NCI-H187 (cell line): ENCODE data around the gene PLOD2.

Experiments
- DNase-seq, 2 experiments: peaks; one replicate each; lab custom pipeline; 2025; lab: John Stamatoyannopoulos, UW

The PLOD2 gene

DNA sequence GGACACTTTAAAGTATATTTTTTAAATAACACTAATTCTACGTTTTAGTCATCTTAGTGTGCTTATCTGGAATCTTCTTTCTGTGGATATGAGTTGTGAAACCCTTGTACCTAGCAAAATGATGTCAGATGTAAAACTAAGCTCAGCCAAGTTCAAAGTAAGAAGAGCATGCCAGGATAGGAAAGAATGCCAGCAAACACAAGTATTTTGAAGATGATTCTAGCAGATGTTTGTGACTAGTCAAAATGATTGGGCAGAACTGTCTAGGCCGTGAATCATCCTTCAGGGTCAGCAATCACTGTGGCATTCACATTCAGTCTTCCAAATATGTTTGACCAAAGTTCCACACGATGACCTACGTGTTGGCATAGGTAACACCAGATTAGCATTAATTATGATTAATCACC is 5.4 kb upstream of the PLOD2 start:
- DNase-seq = no peak

DNA sequence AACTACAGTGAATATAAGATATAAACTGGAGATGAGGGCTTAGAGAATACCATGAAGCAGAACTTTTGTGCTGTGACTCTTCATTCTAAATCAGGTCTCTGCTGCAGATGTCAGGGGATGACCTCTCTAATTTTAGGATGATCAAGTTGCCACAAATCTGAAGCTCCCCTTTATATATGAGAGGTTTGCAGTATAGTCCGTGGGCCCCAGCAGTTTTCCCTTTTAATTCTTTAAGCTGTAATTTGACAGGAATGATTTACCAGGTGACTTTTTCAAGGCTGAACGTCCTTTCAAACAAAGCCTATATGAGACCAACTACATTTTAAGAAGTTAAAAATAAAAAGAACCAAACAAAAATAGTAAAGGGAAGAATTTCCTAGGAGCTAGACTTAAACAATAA is 4.9 kb upstream of the PLOD2 start:
- DNase-seq = no peak

DNA sequence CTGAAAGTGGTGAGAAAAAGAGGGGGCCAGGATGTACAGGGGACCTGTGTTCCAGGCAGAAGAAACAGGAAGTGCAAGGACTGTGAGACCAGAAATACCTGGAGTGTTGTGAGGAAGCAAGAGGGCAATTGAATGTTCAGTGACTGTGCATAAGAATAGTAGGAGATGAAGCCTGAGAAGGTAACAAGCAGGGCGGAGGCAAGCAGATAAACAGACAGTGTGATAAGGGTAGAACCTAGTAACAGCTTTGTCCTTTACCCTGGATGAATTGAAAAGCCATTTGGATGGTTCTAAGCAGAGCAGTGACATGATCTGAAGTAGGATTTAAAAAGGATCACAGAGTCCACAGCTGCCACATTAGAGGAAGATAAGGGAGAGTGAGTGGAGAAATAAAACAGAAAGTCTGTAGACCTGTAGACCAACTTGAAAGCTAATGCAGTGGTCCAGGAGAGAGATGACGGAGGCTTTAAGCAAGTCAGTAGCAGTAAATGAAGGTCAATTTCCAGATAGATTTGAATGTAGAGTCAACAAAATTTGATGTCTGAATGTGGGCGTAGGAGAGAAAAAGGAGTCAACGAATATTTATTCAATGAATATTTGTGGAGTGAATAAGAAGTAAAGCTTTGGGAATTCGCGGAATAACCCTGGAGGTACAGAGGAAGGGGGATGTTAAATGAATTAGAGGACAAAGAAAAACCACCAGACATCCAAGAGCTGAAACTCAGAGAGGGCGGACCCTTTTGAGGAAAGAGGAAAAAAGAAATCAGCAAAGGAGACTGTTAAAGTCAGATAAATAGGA is 4.2 kb upstream of the PLOD2 start:
- DNase-seq = no peak

DNA sequence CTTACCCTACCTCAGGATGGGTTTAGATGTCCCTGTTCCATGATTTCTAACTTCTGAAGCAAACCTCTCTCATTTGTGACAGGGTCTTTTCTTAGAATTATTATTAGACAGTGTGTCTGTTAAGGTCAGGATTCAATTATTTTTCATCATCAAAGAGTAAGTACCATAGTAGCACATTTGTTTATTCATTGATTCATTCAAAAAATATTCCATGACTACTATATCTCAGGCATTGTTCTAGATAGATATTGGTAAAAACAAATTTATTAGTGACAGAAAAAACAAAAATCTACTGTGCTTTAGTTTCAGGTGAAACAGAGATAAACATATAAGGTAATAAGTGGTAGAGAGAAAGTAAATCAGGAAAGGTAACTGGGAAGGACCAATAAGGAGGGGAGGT is 3.5 kb upstream of the PLOD2 start:
- DNase-seq = no peak

DNA sequence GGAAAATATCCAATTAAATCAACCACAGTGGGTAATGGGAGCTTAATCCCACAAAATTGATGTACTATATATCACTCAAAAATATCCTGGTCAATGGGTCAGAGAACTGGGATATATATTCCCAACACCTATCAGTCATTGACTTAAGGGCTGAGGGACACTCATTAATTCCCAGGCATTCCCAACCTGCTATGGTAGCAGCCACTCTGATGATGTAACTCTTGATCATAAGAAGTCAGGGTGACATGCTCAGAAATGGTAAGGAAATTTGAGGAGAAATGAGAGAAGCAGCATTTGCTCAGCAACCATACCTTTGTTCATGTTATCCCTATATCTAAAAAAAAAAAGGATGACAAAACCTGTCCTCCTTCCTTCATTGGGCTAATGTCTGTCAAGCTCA is 3.1 kb upstream of the PLOD2 start:
- no peak for DNase-seq

DNA sequence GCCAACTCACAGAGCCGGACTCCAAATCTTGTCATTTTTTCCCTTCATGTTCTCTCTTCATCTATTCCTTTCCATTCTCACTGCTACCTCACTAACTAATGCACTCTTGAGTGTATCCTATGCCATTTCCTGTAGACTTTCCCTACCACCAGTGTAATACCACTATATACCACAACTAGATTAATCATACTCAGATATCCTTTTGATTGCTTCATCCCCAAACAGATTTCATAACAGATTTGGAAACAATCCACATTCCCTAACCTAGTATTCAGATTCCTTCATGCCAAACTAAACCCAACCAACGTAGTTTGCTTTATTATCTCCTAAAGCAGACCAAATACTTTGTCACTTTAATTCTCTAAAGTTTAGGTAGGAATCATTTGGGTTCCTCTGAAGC is 2.6 kb upstream of the PLOD2 start:
- no peak for DNase-seq

DNA sequence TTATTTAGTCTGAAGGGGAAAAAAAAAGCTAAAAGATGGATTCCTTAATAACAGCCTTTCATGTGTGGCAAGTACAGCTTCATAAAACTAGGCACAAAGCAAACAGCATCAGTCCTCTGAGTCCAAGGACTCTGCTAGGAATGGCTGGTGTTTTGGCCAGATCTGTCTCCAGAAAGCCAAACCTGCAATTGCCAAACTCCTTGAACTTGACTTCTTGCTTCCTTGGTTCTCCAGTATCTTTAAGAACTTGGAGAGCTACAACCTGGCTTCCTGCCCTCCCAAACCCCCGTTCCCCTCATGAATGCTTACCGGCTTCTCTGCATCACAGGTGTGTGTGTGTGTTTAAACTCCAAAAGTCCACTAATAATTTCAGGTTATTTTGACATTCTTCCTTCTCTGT is 1.6 kb upstream of the PLOD2 start:
- DNase-seq = no peak

DNA sequence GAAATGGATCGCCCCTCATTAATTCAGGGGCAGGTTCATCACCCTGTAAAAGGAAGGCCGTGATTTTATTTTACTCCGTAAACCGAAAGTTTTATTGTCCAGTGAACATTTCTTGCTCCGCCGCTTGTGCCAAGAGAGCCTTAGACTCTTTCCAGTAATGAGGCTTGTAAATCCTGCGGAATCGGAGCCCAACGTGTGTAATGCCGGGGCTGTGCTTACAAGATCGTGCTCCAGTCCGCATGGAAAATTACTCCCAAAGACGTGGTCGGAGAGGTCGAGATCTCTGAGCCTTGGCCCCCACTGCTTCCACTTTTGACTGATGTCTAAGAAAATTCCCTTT is 649 bp upstream of the PLOD2 start:
- no peak for DNase-seq

DNA sequence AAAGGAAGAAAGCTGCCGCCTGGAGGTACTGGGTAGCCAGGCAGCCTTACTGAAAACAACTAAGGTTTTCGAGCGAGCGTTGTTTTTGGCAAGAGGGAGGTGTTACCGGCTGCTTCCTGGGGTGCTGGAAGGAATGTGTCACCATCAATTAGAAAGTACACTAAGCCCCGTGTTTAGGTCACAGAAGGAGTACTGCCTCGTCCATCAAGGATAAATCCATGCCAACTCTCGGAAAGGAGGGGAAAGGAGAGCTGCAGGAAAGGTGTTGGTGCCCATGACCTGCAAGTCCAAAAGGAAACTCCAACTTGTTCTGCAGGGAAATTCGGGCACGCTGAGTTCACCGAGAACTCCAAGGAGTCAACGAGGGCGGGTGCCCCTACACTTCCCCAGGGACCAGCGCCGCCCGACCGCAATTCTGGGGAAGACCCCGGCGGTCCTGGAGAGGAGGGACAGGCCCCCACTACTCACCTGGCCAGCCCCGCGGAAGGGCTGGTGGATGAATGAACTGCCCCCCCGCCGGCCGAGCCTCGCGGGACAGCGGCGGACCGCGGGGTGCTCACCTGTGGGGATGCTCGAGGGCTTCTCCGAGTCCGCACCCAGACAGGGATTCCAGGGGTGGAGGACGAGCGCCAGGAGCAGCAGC is 542 bp downstream of the PLOD2 start:
- DNase-seq = no peak

DNA sequence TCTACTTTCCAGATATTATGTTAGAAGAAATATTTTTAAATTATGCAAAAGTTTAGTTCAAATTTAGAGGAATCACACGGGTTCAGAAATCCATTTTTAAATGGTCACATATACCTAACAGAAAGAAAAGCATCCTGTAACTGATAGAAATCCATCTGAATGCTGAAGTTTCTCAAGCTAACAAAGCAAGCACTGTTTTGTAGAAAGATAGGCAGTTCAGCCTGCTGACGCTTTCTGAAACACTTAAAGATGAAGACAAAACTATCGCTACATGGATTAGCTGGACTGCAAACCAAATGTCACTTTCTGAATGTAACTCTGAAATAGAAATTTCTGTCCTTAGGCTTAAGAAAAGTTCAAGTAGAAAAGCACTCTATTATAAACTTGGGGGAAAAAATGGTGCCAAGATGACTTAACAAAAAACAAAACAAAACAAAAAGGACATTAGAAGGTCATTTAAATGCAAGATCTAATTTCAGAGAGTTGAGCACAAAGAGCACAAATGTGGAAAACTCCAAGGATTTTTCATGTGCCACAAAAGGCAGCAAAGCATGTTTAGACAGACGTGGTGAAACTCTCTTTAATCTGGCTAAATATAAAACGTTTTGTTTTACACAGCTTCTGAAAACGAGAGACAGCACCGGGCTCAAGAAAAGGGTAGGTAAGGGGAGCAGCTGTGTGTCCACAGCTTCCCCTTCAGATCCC is 1.2 kb downstream of the PLOD2 start:
- DNase-seq = no peak

DNA sequence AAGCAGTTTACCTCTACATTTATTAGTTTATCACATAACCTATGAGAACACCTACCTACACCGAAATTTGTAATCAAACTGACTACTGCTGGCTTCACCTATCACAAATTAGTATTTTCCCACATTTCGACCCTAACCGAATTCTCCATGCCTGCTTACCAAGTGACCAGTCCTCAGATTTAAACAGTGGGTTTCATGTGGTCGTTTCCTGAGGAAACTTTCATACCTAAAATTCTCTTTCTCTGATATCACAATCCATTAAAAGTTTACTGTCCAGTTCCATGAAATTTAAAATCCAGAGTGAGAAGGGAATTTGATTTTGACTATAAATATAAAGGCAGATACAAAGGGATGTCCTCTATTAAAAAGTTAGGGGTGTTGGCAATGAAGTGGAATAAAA is 1.9 kb downstream of the PLOD2 start:
- DNase-seq = no peak

DNA sequence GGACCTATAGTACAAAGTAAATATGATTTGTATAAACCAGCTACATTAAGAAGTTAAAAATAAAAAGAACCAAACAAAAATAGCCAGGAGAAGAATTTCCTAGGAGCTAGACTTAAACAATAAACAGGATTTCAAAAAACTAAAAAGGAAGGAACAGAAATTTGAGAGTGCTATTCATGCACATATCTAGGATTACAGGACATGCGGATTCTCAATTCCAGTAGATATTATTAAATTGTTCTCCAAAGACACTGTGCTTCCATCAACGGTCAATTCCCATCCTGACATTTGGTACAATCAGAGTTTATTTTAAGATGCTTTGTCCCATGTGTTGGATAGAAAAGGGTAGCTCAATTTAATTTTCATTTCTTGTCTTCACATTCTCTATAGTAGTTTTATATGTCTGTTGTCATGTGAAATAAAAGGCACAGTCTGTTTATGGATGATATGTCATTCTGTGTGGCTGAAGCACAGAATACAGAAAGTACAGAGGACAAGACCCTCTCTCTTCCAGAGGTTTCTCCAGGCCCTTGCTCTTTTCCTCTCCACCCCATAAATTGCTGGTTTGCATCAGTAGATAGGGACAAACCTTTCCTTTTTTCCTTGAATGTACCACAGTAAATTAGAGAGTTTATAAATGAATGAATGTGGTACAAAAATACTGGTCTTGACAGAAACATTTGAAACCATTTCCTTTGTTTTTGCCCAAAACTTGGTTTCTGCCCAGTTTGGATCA is 3.5 kb downstream of the PLOD2 start:
- no peak for DNase-seq

DNA sequence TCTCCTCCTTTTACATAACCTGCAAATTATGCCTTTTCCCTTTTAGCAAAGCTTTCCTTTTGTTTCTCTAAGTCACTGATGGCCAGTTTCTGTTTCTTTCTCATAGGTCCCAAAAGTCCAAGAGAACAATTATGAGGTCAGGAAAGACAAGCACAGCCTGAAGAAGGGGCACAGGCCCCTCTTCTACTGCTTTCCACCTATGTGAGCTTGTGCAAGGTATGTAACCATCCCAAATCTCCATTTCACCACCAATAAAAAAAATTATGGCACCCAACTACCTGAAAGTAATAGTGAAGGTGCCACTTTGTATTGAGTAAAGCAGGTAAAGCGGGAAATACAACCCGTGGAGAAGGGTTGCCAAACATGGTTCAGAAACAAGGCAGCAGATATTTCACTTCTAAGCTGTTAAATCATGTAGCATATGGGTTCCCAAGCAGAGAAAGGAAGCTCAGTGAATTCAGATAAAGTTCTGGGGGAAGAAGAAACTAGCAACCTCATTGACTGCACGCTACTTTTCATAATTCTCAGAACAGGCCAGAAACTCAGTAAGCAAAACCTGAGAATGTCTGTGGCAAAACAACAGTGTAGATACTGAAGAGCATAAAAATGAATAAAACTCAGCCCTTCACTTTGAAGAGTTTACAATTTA is 4.2 kb downstream of the PLOD2 start:
- no peak for DNase-seq

DNA sequence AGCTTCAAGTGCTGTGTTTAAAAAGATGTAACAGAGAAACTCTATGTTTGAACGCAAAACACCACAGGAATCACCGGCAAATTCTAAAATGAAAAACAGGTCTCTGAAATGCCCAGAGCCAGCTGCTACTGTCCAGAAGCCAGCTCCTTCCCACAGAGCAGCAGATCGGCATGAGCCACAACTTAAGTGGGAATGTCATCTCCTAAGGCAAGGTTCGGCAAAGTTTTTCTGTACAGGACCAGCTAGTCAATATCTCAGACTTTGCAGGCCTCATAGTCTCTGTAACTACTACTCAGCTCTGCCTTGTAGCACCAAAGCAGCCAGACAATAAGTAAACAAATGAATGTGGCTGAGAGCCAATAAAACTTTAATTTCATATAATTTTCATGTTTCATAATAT is 4.9 kb downstream of the PLOD2 start:
- DNase-seq = no peak

DNA sequence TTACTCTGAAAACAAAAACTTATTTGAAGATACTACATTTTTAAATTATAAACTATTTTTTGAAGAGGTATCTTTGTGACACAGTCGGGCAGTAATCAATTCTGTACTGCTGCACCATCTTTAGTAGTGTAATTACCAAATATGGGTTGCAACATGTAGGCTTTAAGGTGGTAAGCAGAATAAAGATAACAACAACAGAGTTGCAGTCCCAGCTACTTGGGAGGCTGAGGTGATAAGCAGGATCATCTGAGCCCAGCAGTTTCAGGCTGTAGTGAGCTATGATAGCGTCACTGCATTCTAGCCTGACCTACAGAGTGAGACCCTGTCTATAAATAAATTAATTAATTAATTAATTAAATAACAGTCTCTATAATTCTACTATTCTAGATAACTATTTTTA is 6.0 kb downstream of the PLOD2 start:
- no peak for DNase-seq

DNA sequence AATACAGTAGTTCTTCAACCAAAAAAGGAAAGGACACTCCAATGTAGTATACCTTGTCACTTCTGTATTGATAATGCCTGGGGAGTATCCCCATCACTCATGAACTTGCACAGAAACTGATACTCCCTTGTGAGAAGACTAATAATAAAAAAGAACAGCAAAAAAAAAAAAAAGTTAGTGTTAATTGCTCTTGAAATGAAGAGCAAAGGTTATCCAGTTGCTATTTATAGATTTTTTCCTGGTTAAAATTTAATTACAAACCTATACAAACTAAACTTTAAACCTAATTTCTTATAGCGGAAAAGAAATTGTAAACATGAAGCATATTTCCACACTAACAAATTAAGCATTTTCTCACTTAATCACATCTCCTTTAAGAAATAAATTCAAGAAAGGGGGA is 6.7 kb downstream of the PLOD2 start:
- no peak for DNase-seq

DNA sequence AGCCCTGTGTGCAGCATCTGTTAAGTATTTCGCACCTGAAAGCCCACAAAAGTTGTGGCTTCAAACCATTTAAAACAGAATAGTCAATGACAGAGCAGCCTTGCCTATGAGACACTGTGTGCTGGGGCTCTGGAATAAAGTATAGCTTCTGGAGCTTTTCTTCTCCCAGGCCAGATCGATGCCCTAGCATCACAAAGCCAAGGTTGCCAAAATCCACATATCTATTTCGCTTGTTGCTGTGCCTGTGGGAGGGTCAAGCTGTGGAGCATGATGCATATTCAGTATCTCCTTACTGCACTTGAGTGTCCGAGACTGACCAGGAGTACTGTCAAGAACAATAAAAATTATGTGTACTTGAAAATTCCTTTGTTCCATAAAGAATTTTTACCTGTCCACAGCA is 7.6 kb downstream of the PLOD2 start:
- no peak for DNase-seq

DNA sequence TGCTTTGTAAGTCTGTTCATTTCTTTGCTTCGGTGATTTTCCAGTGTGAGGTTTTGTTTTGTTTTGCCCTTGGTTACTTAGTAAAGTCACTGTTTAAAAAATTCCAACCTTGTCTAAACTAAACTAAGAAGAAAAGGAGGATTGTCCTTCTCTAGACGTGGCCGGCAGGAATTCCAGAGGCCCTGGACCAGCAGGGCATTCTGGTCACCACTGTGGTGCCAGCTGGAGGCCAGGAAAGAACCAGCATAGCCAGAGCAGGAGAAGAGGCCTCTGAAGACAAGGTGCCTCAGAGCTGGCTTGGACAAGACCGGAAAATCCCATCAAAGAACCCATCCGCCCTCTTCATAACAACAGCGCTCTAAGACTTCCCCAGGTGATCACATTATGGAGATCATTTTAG is 8.2 kb downstream of the PLOD2 start:
- no peak for DNase-seq

DNA sequence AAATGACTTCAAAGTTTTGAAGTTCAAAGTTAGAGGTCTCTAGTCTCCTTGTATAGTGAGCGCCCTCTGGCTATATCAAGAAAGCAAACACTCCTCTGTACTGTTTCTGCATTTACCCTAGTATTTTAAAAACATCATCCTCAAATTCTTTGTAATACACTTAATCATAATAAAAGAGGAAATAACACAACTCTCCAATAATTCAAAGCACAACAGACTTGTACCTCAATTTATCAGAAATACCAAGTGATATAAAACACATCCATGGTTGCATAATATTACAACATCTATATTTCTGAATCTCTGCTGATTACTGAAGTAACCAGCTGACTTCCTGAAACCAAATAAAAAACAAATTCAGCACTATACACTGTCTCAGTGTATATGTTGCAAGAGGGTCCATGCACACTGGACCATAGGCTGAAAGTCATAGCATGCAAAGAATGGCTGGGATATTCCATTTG is 12.5 kb downstream of the PLOD2 start:
- no peak for DNase-seq

DNA sequence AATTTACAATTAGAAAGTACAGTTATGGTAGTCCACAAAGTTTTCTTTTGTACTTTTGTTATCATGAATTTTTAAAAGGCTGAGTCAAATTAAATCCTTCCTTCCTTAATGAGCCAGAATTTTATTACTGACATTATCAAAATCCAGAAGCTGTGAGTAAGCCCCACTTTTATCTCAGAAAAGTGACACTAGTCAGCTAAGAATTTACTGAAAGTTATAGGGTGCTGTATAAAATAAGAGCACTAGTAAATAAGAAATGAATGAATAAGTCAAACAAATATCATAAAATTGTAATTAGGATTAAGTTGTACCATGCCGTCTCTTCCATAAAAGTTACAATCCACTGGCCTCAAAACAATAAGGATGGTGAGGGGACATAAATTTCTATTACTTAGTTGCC is 15.3 kb downstream of the PLOD2 start:
- DNase-seq = no peak

DNA sequence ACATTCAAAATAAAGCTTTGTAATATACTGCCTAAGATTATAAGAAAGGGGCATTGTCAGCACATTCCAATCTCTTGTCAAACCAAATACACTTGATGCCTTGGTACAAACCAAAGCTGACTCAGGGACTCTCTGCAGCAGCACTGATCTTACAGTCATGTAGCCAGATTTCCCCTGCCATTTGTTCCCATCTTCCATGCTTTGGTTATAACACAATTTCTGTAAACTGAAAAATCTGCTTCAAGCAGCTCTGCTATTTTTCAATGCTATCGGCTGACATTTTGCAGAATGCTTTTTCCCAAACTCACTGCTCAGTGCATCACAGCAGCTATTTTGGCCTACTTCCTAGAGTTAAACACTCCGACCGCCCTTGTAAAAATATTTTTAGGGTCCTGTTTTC is 18.2 kb downstream of the PLOD2 start:
- DNase-seq = no peak

DNA sequence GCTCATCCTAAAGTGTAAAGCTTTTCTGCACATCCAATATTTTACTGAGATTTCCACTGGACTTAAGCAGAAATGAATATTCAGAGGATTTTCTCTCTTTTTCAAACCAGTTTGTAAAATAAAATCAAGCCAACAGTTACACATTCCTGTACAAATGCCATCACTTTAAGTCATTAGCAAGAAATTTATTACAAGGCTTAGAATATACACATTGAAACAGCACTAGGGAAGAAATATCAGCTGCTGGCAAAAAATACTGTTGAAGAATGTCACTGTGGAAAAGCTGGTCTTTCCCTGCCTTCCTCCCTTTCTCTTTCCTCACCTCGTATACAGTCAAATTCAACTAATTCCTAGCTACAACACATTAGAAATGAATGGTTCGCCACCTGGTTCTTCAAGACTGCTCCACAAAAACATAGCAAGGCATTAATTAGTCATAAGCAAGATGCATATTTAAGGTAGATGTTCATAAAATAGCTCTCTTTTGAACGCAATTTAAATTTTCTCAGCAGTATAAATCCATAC is 21.3 kb downstream of the PLOD2 start:
- no peak for DNase-seq
